ENCODE measurements around the gene MARS1.

MARS1 gene

GRCh38 chr12:57473392-57473791 lies 14.5 kb upstream of the MARS1 start:
- H3K4me2 ChIP-seq (ENCODE audit: low read length), result no peak overlapping the region
- H3K36me3 ChIP-seq (replicated peaks; ENCODE audit: low read depth, low read length), result no peaks in the 10 kb centered on the region
- H3K4me3 ChIP-seq (ENCODE audit: low read length), result no peak overlapping the region
- H3K27ac ChIP-seq (ENCODE audit: low read length), result no peak overlapping the region
- no peak for TF ChIP-seq CTCF (IDR thresholded peaks at IDR 0.05; ENCODE audit: low read depth, low read length)
- no peak for TF ChIP-seq EZH2phosphoT487 (IDR thresholded peaks at IDR 0.05; ENCODE audit: low read depth)
- H3K9me3 ChIP-seq (ENCODE audit: insufficient read depth, low read length), result no peaks in the 10 kb centered on the region
- H3K79me2 ChIP-seq (ENCODE audit: low read length), result no peaks in the 10 kb centered on the region
- peaks cover 20% of the 10 kb centered on the region for H3K4me1 ChIP-seq (ENCODE audit: low read length)
- H3K9ac ChIP-seq (ENCODE audit: low read length), result no peak overlapping the region
- H3K27me3 ChIP-seq (ENCODE audit: low read depth, low read length), result no peaks in the 10 kb centered on the region
- H2AFZ ChIP-seq (ENCODE audit: low read depth, low read length), result no peak overlapping the region
- H4K20me1 ChIP-seq (ENCODE audit: insufficient read depth, low read length), result no peaks in the 10 kb centered on the region

GRCh38 chr12:57473886-57474285 lies 14.0 kb upstream of the MARS1 start:
- Histone ChIP-seq H3K9me3 (ENCODE audit: insufficient read depth, low read length) (no peaks in the 10 kb centered on the region), H3K4me1 (ENCODE audit: low read length) (peaks cover 23% of the 10 kb centered on the region), H3K79me2 (ENCODE audit: low read length) (no peaks in the 10 kb centered on the region), H4K20me1 (ENCODE audit: insufficient read depth, low read length) (no peaks in the 10 kb centered on the region), H3K36me3 (replicated peaks; ENCODE audit: low read depth, low read length) (no peaks in the 10 kb centered on the region), H2AFZ (ENCODE audit: low read depth, low read length) (no peak overlapping the region), H3K27me3 (ENCODE audit: low read depth, low read length) (no peaks in the 10 kb centered on the region), H3K4me3 (ENCODE audit: low read length) (no peak overlapping the region), H3K27ac (ENCODE audit: low read length) (no peak overlapping the region), H3K9ac (ENCODE audit: low read length) (no peak overlapping the region), H3K4me2 (ENCODE audit: low read length) (no peak overlapping the region)
- TF ChIP-seq CTCF (IDR thresholded peaks at IDR 0.05; ENCODE audit: low read depth, low read length), result no peak
- TF ChIP-seq EZH2phosphoT487 (IDR thresholded peaks at IDR 0.05; ENCODE audit: low read depth), result no peak

- TF ChIP-seq EZH2phosphoT487 (IDR thresholded peaks at IDR 0.05; ENCODE audit: low read depth) (no peak), CTCF (IDR thresholded peaks at IDR 0.05; ENCODE audit: low read depth, low read length) (no peak)
- Histone ChIP-seq H3K27me3 (ENCODE audit: low read depth, low read length) (no peaks in the 10 kb centered on the region), H3K9ac (ENCODE audit: low read length) (no peak overlapping the region), H2AFZ (ENCODE audit: low read depth, low read length) (no peak overlapping the region), H3K27ac (ENCODE audit: low read length) (no peak overlapping the region), H3K4me3 (ENCODE audit: low read length) (no peak overlapping the region), H3K4me2 (ENCODE audit: low read length) (no peak overlapping the region), H3K36me3 (replicated peaks; ENCODE audit: low read depth, low read length) (no peaks in the 10 kb centered on the region), H4K20me1 (ENCODE audit: insufficient read depth, low read length) (no peaks in the 10 kb centered on the region), H3K4me1 (ENCODE audit: low read length) (peaks cover 27% of the 10 kb centered on the region), H3K9me3 (ENCODE audit: insufficient read depth, low read length) (no peaks in the 10 kb centered on the region), H3K79me2 (ENCODE audit: low read length) (no peaks in the 10 kb centered on the region)
Observed at GRCh38 chr12:57474430-57474829, 13.4 kb upstream of the MARS1 start.

GRCh38 chr12:57474862-57475261 lies 13.0 kb upstream of the MARS1 start:
- Histone ChIP-seq H3K4me3 (ENCODE audit: low read length) (no peak overlapping the region), H3K27ac (ENCODE audit: low read length) (no peak overlapping the region), H3K9ac (ENCODE audit: low read length) (no peak overlapping the region), H3K4me2 (ENCODE audit: low read length) (no peak overlapping the region), H3K36me3 (replicated peaks; ENCODE audit: low read depth, low read length) (no peaks in the 10 kb centered on the region), H3K4me1 (ENCODE audit: low read length) (peaks cover 31% of the 10 kb centered on the region), H2AFZ (ENCODE audit: low read depth, low read length) (no peak overlapping the region), H3K27me3 (ENCODE audit: low read depth, low read length) (no peaks in the 10 kb centered on the region), H3K79me2 (ENCODE audit: low read length) (no peaks in the 10 kb centered on the region), H3K9me3 (ENCODE audit: insufficient read depth, low read length) (no peaks in the 10 kb centered on the region), H4K20me1 (ENCODE audit: insufficient read depth, low read length) (no peaks in the 10 kb centered on the region)
- TF ChIP-seq EZH2phosphoT487 (IDR thresholded peaks at IDR 0.05; ENCODE audit: low read depth) (no peak), CTCF (IDR thresholded peaks at IDR 0.05; ENCODE audit: low read depth, low read length) (no peak)

All from OCI-LY3 (cell line).